PC-3 (cell line): ENCODE data around the gene ANKS1A. TPM values are rescaled to one million over a fixed set of nuclear protein-coding genes. Genes with fewer than 3 reads are reported as not detected.

Source experiments
- ATAC-seq: fragments of 200-7000 bp; cut with Tn5 transposase; 2 replicates; pipeline ENCODE4 v1.9.1; 2020; ENCODE audit warnings: mild to moderate bottlenecking, moderate library complexity
- BruUV-seq: library from RNA; stranded (reverse); fragments of 400-500 nt; replicated peaks from 2 replicates; lab custom pipeline; 2021; lab: Mats Ljungman, UMichigan
- CTCF ChIA-PET: fragments of 300-600 bp; sonication (Branson Sonifier 250); formaldehyde crosslinking; loops from one replicate; lab custom pipeline; 2022; ENCODE audit warnings: antibody characterized with exemption; lab: Charles Lee
- POLR2A ChIA-PET: fragments of 300-600 bp; sonication (Branson Sonifier 250); formaldehyde crosslinking; loops from one replicate; lab custom pipeline; 2022; ENCODE audit warnings: antibody characterized with exemption; ENCODE audit not compliant: unreplicated experiment; lab: Charles Lee
- DNase-seq: peaks from one replicate; pipeline ENCODE4 v3.0.0-alpha.2; 2015
- H2AFZ ChIP-seq: fragments of 300-600 bp; sonication (generic); 2 replicates; pipeline ENCODE4 v1.6.0; 2016; ENCODE audit warnings: antibody characterized with exemption, low read length
- H3F3A ChIP-seq: fragments of 300-600 bp; sonication (generic); one replicate; pipeline ENCODE4 v1.6.0; 2017; ENCODE audit warnings: antibody characterized with exemption, low read length, control low read depth, mild to moderate bottlenecking; ENCODE audit not compliant: unreplicated experiment
- H3K27ac ChIP-seq: fragments of 300-600 bp; sonication (generic); 2 replicates; pipeline ENCODE4 v1.5.1; 2016; ENCODE audit warnings: mild to moderate bottlenecking, low read length
- H3K27me3 ChIP-seq: fragments of 300-600 bp; sonication (generic); 2 replicates; pipeline ENCODE4 v1.6.1; 2016; ENCODE audit warnings: low read length, mixed read lengths
- H3K36me3 ChIP-seq: fragments of 300-600 bp; sonication (generic); 2 replicates; pipeline ENCODE4 v1.6.1; 2016; ENCODE audit warnings: low read depth, mixed run types, low read length, mixed read lengths
- H3K4me1 ChIP-seq: fragments of 300-600 bp; sonication (generic); 2 replicates; pipeline ENCODE4 v1.5.1; 2016; ENCODE audit warnings: low read length; ENCODE audit not compliant: insufficient read depth
- H3K4me2 ChIP-seq: fragments of 300-600 bp; sonication (generic); 2 replicates; pipeline ENCODE4 v1.6.0; 2016; ENCODE audit warnings: low read length
- H3K4me3 ChIP-seq: fragments of 300-600 bp; sonication (generic); 2 replicates; pipeline ENCODE4 v1.5.1; 2016; ENCODE audit warnings: mild to moderate bottlenecking, low read length, mixed read lengths
- H3K79me2 ChIP-seq: fragments of 300-600 bp; sonication (generic); 2 replicates; pipeline ENCODE4 v1.6.1; 2017; ENCODE audit warnings: low read length, mixed read lengths
- H3K9ac ChIP-seq: fragments of 300-600 bp; sonication (generic); 2 replicates; pipeline ENCODE4 v1.6.0; 2016; ENCODE audit warnings: mild to moderate bottlenecking, low read length
- H3K9me2 ChIP-seq: fragments of 300-600 bp; sonication (generic); replicated peaks from 2 replicates; pipeline ENCODE4 v1.6.1; 2016; ENCODE audit warnings: mixed run types, low read length, mixed read lengths
- H3K9me3 ChIP-seq: fragments of 300-600 bp; sonication (generic); 2 replicates; pipeline ENCODE4 v1.6.1; 2016; ENCODE audit warnings: low read length, mixed read lengths
- H4K20me1 ChIP-seq: fragments of 300-600 bp; sonication (generic); 2 replicates; pipeline ENCODE4 v1.6.1; 2016; ENCODE audit warnings: low read length, mixed read lengths
- EZH2 ChIP-seq: fragments of 300-600 bp; sonication (generic); IDR thresholded peaks from one replicate; pipeline ENCODE4 v1.6.1; 2017; ENCODE audit warnings: antibody characterized with exemption, mild to moderate bottlenecking, low read length; ENCODE audit not compliant: unreplicated experiment
- EZH2phosphoT487 ChIP-seq: fragments of 300-600 bp; sonication (generic); IDR thresholded peaks from 2 replicates; pipeline ENCODE4 v1.6.1; 2018; ENCODE audit warnings: mild to moderate bottlenecking, antibody characterized with exemption, low read length, borderline replicate concordance
- intact Hi-C: fragments of 100-400 bp; cut with micrococcal nuclease; formaldehyde crosslinking; loops from 2 replicates; pipeline ENCODE4 v1.9.0; 2023
- total RNA-seq: library from RNA; depleted of rRNA; stranded (reverse); fragments of >200 nt; gene quantifications from 2 replicates; pipeline ENCODE4 v1.2.3, GENCODE V29; 2014
- TF ChIP-seq, protein P1 (sequence below): fragments of 300-600 bp; sonication (generic); conservative IDR thresholded peaks from 2 replicates; pipeline ENCODE4 v1.5.1; 2017; ENCODE audit warnings: antibody characterized with exemption, low read depth, mild to moderate bottlenecking, low read length

ANKS1A gene
- total RNA-seq, 1 experiment from 2014 or later: 18.8 TPM

DNA sequence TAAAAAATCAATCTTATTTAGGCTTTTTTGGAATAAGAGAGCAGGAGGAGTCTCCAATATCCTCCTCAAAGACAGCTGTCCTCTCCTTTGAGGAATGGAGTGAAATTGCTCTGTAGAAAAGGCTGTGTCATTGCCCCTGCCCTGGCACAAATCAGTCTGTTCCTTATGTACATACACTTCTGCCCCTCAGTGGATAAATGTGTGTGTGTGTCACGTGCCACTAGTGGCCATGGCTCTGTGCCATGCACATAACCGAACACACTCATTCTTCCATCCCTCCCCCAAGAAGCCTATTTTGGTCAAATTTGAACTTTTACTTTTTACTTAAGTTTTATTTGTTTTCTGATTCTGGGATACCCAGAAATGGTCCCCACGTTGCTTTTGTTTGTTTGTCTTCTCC, 49.2 kb downstream of the ANKS1A start:
- no peak overlapping the region for H3K4me2 ChIP-seq
- no peak for DNase-seq
- no peaks in the 10 kb centered on the region for H3K36me3 ChIP-seq
- H3K27me3 ChIP-seq: no peaks in the 10 kb centered on the region
- H3K79me2 ChIP-seq: peaks cover 13% of the 10 kb centered on the region; the same call in 1 of the 2 replicates
- ChIA-PET POLR2A (no interaction called here), CTCF (no interaction called here)
- TF ChIP-seq, protein P1, sequence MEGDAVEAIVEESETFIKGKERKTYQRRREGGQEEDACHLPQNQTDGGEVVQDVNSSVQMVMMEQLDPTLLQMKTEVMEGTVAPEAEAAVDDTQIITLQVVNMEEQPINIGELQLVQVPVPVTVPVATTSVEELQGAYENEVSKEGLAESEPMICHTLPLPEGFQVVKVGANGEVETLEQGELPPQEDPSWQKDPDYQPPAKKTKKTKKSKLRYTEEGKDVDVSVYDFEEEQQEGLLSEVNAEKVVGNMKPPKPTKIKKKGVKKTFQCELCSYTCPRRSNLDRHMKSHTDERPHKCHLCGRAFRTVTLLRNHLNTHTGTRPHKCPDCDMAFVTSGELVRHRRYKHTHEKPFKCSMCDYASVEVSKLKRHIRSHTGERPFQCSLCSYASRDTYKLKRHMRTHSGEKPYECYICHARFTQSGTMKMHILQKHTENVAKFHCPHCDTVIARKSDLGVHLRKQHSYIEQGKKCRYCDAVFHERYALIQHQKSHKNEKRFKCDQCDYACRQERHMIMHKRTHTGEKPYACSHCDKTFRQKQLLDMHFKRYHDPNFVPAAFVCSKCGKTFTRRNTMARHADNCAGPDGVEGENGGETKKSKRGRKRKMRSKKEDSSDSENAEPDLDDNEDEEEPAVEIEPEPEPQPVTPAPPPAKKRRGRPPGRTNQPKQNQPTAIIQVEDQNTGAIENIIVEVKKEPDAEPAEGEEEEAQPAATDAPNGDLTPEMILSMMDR: no peak
- TF ChIP-seq EZH2phosphoT487: no peak
- TF ChIP-seq EZH2: no peak
- H3K9me3 ChIP-seq: no peaks in the 10 kb centered on the region
- no TSS peak for BruUV-seq
- no peak overlapping the region for H2AFZ ChIP-seq
- no peaks in the 10 kb centered on the region for H3K4me1 ChIP-seq
- no peaks in the 10 kb centered on the region for H4K20me1 ChIP-seq
- no peak overlapping the region for H3K9ac ChIP-seq
- intact Hi-C loops: no loop called here
- no peaks in the 10 kb centered on the region for H3F3A ChIP-seq
- H3K4me3 ChIP-seq: no peak overlapping the region
- H3K9me2 ChIP-seq: no peaks in the 10 kb centered on the region
- H3K27ac ChIP-seq: no peak overlapping the region
- no peak for ATAC-seq

DNA sequence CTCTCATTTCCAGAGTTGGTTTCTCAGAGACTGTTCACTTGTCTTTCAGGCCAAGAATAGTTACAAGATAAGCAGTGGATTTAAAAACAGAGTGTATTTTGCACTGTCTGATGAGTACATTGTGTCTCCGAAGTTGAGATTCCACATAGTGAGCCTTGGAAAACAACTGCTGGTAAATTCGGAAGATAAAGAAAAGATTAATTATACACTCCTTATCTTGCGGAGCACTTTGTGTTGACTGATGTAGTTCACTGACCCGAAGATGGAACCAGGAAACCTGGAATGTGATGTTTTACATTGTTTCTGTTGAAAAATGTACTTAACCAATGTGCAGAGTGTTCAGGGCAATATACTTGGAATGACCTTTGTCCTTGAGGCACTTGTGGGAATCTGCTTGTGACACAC, 51.0 kb downstream of the ANKS1A start:
- H3K4me2 ChIP-seq: no peak overlapping the region
- no peaks in the 10 kb centered on the region for H3K9me3 ChIP-seq
- H3K9ac ChIP-seq: no peak overlapping the region
- intact Hi-C loops: no loop called here
- ChIA-PET POLR2A (no interaction called here), CTCF (no interaction called here)
- ATAC-seq: no peak
- H2AFZ ChIP-seq: no peak overlapping the region
- H3F3A ChIP-seq: no peaks in the 10 kb centered on the region
- no peak for DNase-seq
- no peaks in the 10 kb centered on the region for H3K27me3 ChIP-seq
- TF ChIP-seq, protein P1: no peak
- TF ChIP-seq EZH2phosphoT487 (no peak), EZH2 (no peak)
- H3K4me1 ChIP-seq: no peaks in the 10 kb centered on the region
- H3K4me3 ChIP-seq: no peak overlapping the region
- BruUV-seq: no TSS peak
- no peaks in the 10 kb centered on the region for H3K9me2 ChIP-seq
- H3K27ac ChIP-seq: no peak overlapping the region
- no peaks in the 10 kb centered on the region for H4K20me1 ChIP-seq
- peaks cover 25% of the 10 kb centered on the region; the same call in 1 of the 2 replicates for H3K79me2 ChIP-seq
- no peaks in the 10 kb centered on the region for H3K36me3 ChIP-seq

GRCh38 chr6:34941421-34941820, 52.4 kb downstream of the ANKS1A start:
- Histone ChIP-seq H3K36me3 (no peaks in the 10 kb centered on the region), H3K27ac (no peak overlapping the region), H3K9me3 (no peaks in the 10 kb centered on the region), H3K4me2 (no peak overlapping the region), H3K4me1 (no peaks in the 10 kb centered on the region), H2AFZ (no peak overlapping the region), H3K4me3 (no peak overlapping the region), H4K20me1 (no peaks in the 10 kb centered on the region), H3K27me3 (no peaks in the 10 kb centered on the region), H3K9me2 (no peaks in the 10 kb centered on the region), H3K9ac (no peak overlapping the region), H3F3A (no peaks in the 10 kb centered on the region), H3K79me2 (peaks cover 25% of the 10 kb centered on the region; the same call in 1 of the 2 replicates)
- ATAC-seq: no peak
- TF ChIP-seq EZH2: no peak
- TF ChIP-seq, protein P1: no peak
- no peak for TF ChIP-seq EZH2phosphoT487
- no TSS peak for BruUV-seq
- no peak for DNase-seq
- ChIA-PET POLR2A (no interaction called here), CTCF (no interaction called here)
- intact Hi-C loops: no loop called here
